Measurements from ENCODE around the gene FAP. TPM values are rescaled to one million over a fixed set of nuclear protein-coding genes. Genes with fewer than 3 reads are reported as not detected.
A peak's percentile ranks its signal among the peaks of the same experiment; 100 is the strongest.

FAP gene
- total RNA-seq, 1 donor from 2014 or later, result 0.20 TPM

DNA sequence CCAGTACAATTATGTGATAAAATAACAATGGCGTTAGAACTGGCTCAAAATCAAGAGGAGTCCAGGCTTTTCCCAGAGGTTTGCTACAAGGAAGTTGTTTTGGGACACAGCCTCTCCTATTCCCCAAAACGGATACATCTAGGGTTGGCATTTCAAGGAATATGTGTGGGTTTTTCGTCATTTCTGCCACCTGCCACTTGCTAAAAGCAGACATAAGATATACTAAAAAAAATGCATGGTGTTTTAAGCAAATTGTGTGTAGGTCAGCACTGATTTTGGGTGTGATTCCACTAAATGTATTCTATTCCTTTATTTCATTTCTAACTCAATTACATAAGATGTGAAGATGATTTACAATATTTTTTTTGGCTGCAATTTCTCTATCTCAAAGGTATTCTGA is 54.8 kb downstream of the FAP start:
- DNase-seq (ENCODE audit: low read depth in 2 of 2), result no peak

DNA sequence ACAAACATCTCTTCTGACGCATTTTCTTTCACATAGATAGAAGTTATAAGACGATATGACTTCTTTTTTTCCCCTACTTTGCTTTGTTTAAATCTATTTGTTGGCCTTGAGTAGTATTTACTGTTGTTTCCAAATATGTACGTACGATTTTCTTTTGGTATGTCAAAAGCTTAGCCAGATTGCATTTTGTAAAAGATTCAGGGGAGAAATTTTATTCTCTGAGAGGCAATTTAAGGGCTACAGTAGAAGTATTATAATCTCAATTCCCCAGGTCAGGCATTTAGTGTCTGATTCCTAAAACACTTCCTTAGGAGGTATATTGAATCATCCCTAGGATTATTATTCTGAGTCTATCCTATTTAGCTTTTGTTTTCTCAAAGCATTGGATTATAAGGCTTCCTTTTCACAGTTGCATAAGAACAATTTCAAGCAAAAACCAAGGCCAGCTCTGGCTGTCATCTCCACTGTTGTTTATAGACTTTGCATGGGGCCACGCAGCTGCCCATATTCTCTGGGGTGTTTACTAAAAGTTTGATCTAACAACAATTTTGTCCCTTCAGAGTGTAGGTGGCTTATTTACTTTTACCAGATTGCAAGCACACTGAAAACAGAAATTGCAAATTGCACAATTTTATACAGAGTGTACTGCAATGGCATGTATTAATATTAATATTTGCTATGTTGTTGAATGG is 57.6 kb downstream of the FAP start:
- DNase-seq (ENCODE audit: low read depth in 2 of 2), result no peak

DNA sequence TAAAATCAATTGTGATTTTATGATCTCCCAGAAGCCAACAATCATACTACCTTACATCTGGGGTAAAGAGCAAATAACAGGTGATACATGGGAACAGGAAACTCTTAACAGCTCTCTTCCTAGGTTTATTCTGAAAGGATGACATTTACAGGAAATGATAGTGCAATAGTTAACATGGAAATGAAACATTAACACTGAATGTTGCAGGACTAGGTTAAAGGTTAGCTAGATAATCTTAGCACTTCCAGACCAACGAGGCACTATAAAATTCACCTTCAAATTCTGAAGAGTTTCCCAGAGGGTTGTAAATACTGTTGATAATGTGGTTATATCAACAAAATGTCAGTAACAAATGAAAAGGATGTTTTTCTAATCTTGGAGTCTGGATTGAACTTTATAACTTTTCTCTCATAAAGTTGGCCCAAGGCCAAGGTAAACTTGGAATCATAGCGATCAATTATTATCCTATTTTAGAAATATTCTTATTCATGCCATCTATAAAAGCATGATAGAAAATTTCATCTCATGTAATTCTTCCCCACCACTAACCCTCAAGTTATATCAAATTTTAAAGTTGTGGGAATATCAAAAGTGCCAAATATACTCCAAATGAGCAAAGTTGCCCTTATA is 58.3 kb downstream of the FAP start:
- DNase-seq (ENCODE audit: low read depth in 2 of 2), result peak; percentile 28 to 43

DNA sequence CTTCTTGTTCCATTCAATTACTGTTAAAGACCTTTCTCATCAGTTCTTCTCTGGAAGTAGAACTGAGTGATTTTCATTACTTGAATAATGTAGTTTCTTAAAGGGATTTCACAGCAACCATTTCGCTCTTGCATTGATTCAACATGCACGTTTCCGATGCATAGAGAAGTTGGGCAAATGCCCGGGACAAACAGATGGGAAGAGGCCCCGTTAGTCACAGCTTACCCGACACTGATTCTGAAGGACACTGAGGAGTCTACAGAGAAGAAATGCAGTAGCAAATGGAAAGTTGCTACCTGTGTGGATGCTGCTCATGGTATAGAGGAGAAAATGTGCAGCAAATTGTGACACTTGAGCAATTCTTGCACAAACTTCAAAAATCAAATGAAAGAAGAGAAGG is 58.9 kb downstream of the FAP start:
- no peak for DNase-seq (ENCODE audit: low read depth in 2 of 2)

DNA sequence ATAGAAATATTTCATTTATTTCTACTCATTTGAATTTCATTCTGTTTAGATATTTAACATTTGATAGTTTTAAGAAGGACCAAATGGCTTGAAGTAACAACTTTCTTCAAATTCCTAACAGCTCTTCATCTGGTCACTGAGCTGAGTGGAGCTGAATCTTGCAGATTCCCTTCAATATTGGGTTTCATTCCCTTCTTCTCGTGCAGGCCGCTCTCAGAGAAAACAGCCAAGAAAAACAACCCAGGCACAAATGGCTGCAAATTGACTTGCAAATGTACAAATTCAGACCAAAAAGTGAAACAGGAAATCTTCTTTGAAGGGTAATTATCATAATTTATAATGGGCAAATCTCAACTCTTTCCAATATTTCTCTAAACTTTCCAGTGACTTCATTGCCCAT is 60.9 kb downstream of the FAP start:
- no peak for DNase-seq (ENCODE audit: low read depth in 2 of 2)

DNA sequence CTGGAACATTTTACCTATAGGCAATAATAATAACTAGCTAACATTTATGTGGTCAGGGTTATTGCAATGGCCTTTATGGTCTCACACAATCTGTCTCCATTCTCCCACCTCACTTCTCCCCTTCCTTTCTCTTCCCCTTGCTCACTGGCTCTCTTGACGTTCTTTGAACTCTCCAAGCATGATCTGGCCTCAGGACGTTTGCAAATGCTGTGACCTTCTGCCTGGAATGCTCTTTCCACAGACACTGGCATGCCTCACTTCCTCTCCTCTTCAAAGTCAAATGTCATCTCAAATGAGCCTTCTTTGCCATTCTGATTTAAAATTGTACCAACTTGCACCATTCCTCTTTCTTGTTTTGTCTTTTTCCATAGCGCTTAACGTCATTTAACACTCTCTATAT is 65.9 kb downstream of the FAP start:
- DNase-seq (ENCODE audit: low read depth in 2 of 2), result no peak

DNA sequence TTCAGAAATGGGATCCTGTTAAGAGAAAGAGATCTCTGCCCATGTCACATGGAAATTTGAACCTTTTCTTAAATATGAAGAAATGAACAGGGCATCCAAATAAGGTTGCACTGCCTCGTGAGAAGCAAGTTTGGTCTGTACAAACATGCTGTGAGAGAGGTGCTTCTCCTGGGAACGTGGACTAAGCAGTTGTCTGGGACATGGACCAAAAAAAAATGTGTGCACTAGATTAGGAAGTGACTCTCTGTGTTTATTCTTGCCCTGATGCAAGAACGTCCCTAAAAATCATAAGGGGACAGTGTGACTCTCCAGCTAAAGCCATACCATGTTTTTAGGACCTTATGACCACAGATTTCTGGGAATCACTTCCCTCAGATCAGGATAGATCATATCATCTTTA is 67.5 kb downstream of the FAP start:
- DNase-seq (ENCODE audit: low read depth in 2 of 2), result no peak

DNA sequence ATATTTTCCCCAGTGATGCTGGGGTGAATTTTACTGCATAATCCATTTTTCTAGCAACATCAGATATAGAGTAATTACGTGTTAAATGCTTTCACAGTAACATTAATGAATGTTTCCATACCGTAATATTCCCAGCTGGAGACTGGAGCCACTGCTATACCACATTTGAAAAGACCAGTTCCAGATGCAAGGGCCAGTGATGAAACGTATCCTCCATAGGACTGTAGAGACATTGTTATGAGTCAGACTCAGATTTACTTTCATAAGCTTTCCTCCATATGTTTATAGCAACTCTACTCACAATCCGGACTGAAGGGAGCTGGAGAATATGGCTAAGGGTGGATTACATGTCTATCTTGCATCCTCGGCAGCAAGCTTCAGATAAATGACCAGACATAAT is 68.5 kb downstream of the FAP start:
- no peak for DNase-seq (ENCODE audit: low read depth in 2 of 2)

DNA sequence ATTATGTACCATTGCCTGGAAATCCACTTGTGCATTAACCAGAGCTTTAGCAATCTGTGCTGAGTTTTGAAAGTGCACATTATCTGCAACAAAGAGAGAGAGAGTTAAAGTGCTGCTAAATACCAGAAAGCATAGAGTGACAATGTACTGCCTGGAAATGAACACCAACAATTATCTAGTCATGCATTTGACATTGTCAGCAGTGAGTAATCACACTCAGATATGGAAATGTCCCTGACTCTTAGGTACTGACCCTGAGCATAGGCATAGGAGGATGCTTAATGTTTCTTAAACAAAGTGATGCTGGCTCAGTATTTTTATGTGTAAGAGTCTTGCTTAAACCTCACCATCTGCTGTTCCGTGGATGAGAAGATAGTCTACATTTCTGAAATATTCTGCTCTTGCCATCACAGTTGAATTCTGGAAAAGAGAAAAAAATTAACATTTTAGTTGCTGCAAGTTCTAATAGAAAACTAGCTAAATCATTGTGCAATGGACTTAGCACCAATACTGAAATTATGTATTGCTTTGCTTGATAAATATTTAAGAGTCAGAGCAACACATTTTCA is 70.4 kb downstream of the FAP start:
- DNase-seq (ENCODE audit: low read depth in 2 of 2), result no peak

DNA sequence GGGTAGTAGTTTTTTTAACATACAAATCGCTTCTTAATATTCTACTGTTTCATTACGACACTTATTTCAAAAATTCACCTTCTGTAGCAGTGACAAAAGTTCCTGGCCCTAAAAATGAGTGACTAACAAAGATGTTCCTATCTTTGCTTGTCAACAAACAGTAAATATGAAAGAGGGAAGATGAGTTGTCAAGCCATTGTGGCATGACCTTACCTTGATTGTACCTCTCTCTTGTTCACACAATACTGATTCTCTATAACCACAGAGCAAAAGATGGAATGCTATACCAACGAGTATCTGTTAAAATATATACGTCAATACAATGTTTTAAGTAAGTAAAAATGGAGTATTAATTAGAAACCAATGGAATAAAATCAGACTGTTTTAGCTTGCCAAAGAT is 76.5 kb downstream of the FAP start:
- no peak for DNase-seq (ENCODE audit: low read depth in 2 of 2)

DNA sequence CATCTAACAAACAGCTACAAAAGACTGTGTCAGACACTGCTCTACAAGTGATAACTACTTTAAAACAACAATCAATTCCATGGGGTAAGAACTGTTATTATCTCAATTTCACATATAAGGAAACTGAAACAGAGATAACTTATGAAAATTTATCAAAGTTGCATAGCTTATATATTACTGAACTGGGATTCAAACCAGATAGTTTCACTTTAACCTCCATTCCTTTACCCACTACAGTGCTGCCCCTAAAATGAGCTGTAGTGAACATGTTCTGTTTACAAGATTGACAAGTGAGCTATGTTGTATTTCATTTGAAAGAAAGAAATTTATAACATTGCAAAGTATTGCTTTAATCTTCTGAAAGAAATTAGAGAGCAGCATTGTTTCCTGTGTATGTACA is 77.1 kb downstream of the FAP start:
- no peak for DNase-seq (ENCODE audit: low read depth in 2 of 2)

DNA sequence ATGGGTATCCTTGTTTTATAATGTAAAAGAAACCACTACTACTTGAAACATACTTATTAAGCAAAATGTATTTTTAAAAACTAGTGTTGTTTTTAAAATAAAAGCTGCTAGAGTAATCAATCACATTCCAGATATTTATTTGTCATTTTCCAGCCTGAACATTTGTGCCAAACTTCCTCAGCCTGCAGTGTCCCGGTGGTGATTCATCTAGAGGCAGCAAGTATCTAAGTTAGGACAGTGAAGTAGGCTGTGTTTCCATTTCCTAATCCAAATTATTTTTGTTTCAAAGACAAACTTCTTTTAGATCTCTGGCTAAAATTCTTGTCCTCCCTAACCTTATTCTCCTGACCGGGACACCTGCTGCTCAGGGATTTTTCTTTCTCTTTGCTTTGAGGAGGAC is 78.4 kb downstream of the FAP start:
- DNase-seq (ENCODE audit: low read depth in 2 of 2), result peak in 1 of 2 donors; percentile 41

DNA sequence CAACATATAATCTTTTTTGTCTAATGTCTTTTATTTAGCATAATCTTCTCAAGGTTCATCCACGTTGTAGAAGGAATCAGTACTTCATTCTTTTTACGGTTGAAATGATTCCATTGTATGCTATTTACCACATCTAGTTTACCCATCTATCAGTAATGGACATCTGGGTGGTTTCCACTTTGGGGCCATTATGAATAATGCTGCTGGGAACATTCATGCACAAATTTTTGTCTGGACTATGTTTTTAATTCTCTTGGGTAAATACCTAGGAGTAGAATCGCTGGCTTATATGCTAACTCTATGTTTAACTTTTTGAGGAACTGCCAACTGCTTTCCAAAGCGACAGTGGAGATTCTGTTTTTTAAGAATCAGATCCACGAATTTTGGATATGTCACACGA is 83.8 kb downstream of the FAP start:
- no peak for DNase-seq (ENCODE audit: low read depth in 2 of 2)

DNA sequence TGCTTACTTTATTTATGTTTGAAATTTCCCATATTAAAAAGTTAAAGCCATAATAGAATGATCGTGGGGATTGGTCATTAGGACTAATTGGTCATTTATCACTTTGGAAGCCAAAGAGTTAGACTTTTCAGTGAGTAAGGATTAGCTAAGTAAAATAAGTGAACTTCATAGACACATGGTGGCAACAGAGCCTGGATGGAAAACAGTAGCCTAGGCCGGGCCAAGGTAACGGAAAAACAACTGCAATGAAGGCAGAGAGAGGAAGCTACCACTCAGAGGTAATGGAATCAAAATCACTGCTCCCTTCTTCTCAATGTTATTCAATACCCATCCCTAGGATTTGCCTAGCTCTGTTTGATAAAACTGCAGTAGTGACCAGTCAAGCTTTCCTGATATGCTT is 87.1 kb downstream of the FAP start:
- peak in 1 of 2 donors; percentile 12 for DNase-seq (ENCODE audit: low read depth in 2 of 2)

DNA sequence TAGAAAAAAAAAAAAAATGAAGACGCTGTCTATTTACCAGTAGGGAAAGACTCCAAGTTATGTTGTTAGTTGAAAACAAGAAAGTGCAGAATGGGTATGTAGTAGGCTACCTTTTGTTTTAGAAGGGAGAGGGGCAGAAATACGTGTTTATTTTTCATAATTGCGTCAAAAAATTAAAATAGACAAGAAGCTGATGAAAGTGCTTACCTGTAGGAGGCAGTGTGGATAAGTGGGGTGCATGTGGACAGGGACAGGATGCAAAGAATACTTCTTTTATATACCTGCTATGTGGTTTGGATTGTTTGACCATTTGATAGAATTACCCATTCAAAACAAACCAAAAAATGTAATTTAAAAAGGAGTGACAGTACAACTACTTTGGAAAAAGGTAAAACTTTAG is 88.2 kb downstream of the FAP start:
- DNase-seq (ENCODE audit: low read depth in 2 of 2), result no peak

DNA sequence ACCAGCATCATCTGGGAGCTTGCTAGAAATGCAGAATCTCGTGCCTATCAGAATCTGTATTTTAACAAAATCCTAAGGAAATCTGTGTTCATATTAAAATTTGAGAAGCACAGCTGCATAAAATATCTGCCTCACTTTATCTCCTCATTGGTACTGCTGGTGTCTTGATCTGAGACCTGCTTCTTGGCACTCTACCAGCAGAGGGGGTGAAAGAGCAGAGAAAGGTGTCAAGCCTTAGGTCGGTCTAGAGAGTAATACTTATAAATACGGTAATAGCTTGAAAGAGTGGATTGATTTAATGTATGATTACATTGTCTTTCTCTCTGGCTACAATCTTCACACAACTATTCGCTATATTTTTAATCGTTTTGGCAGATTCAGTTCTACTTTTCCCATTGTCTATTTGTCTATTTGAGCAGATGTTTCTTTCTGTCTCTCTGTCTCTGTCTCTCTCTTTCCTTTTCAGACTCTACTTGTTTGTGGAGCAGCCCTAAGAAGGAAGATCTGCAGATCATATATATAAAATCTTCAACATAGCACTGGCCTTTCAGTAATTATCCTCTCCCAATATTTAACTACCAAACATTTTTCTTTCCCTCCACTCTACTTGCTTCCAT is 89.5 kb downstream of the FAP start:
- peak; percentile 45 to 71 for DNase-seq (ENCODE audit: low read depth in 2 of 2)

DNA sequence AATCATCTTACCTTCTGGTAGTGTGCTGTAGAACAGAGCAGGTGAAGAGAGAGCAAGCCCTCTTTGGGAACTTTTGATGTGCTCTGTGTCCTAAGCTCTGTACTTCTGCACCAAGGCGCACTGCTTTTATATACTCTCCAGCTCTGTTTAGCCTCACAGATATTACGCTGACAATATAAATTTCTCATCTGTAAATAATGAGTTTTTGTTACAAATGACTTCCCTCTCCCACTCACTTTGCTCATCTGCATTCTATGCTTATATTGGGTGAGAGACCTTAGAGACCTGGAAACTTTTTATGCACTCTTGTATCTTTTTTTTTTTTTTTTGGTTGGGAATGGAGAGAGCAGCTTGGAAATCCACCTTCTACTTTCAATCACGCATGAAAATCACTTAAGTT is 91.1 kb downstream of the FAP start, which contains the start of gene GCG:
Gene GCG, minus strand, starts transcription at position 101 of the 400 bp plus-strand sequence. CDS start 3,069 bp downstream, outside the sequence.
- no peak for DNase-seq (ENCODE audit: low read depth in 2 of 2)

DNA sequence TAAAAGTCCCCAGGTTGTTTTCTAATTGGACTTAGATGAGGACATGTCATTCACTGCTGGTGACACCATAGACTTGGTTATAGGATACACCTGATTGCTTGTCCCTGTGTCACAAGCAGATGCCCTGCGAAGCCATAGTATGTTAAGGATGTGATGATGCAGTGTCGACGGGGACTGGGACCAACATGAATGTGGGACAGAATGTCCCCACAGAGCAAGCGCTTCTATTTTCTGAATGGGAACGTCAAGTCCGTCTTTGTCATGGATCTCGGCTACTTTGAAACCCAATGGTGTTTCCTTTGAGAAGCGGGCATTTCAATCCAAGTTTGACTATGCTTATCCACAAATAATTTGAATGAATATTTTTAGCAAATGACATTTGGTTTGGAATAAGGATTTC is 93.3 kb downstream of the FAP start:
- DNase-seq (ENCODE audit: low read depth in 2 of 2), result no peak

DNA sequence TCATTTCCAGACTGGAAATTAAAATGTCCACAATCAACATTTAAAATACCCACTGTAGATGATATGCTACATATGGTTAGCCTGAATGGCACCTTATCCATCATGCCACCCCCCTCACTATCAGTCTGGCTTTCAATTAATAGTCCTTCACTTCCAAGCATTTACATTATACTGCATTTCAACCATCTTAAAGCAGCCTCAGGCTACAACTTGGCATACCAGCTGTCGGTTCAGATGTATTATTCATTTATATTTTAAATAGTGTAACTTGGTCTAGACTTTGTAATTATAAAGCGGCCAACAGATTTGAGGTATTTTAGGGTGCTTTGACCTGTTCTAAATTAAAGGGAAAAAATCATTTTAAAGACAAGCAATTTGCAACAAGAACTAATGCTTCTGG is 93.8 kb downstream of the FAP start:
- no peak for DNase-seq (ENCODE audit: low read depth in 2 of 2)

DNA sequence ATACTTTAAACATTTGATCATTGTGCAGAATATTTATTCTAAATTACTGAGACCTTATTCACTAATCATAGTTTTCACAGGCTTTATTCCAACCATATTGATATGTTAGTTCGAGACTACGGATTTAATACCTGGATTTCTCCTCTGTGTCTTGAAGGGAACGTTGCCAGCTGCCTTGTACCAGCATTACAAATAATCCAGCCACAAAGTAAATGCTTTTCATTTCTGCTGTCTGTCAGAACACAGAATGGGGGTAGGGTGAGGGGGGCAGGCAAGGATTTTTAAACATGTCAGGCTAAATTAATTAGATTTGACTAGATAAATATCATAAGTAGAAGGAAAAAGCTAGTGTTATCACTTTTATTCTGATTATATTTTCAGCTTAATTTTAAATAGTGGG is 94.3 kb downstream of the FAP start:
- no peak for DNase-seq (ENCODE audit: low read depth in 2 of 2)

DNA sequence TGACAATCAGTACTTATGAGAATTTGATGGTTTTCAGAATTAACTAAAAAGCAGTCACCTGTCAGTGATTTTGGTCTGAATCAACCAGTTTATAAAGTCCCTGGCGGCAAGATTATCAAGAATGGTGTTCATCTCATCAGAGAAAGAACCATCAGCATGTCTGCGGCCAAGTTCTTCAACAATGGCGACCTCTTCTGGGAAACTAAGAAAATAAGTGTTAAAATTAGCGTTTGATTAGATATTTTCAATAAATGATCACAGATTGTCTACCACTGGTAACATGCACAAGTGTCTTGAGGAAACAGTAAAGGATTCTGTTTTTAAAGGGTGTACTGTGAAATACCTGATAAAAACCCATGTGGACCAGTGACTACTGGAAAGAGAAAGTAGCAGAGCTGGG is 99.3 kb downstream of the FAP start:
- no peak for DNase-seq (ENCODE audit: low read depth in 2 of 2)

DNA sequence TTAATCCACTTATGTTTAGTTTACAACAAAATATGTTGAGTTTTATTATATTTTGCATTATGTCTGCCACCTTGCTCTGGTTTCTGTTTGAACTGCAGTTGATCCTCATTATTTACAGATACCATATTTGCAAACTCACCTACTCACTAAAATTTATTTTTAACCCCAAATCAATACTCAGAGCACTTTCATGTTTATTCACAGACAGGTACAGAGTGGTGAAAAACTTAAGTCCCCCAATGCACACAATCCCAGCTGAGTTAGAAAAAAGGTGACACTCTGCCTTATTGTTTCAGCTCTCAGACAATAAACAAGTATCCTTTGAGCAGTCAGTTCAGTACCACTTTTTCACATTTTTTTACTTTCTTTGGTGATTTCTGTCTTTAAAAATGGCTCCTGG is 104.9 kb downstream of the FAP start:
- DNase-seq (ENCODE audit: low read depth in 2 of 2), result no peak

DNA sequence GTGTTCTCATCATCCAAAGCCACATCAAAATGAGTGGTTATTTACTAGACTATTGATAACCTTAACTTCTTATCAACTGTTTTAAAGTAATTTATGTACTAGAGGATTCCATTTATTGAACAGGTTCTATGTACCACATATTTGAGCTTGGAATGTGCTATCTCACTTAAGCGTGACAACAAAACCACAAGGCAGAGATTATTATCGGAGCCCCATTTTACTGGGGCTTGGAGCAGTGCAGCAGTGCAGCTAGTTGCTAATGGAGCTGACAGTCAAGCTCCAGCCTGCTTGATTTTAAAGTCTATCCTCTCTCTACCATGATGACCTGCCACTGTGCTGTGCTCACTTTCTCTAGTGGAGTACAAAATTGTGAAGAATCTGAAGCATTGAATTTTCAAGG is 115.8 kb downstream of the FAP start:
- no peak for DNase-seq (ENCODE audit: low read depth in 2 of 2)

Measured in lung microvascular endothelial cell (primary cell).